Thoracic aorta (tissue), 2 donors: ENCODE data around the gene MSH4. TPM values are rescaled to one million over a fixed set of nuclear protein-coding genes. Genes with fewer than 3 reads are reported as not detected.

ENCODE experiments used
- ATAC-seq: fragments of 150-250 bp; one replicate; pipeline ENCODE4 v1.8.0; 2017; ENCODE audit warnings: low read depth; ENCODE audit not compliant: insufficient number of reproducible peaks, low FRiP score
- DNase-seq: peaks from one replicate; pipeline ENCODE4 v3.0.0-alpha.2; 2020; ENCODE audit warnings: low spot score
- H3K27ac ChIP-seq, 2 donors: fragments of 200-600 bp; sonication (generic); 1 replicate in 1 of 2; 2 replicates in 1 of 2; pipeline ENCODE4 v1.5.1; 2016; ENCODE audit warnings: mild to moderate bottlenecking in 2 of 2, moderate library complexity in 2 of 2
- H3K27me3 ChIP-seq: fragments of 200-600 bp; sonication (generic); replicated peaks from 2 replicates; pipeline ENCODE4 v1.6.0; 2016; ENCODE audit warnings: mild to moderate bottlenecking; ENCODE audit not compliant: insufficient read depth
- H3K36me3 ChIP-seq: fragments of 200-600 bp; sonication (generic); one replicate; pipeline ENCODE4 v1.5.1; 2016
- H3K4me1 ChIP-seq, 2 donors: fragments of 200-600 bp; sonication (generic); 1 replicate in 1 of 2; 2 replicates in 1 of 2; pipeline versions ENCODE4 v1.5.1 to v1.6.0; 2016; ENCODE audit warnings: low read depth in 2 of 2, mild to moderate bottlenecking in 1 of 2; ENCODE audit not compliant: control insufficient read depth in 1 of 2
- H3K4me3 ChIP-seq: fragments of 200-600 bp; sonication (generic); 2 replicates; pipeline ENCODE4 v1.5.1; 2016; ENCODE audit warnings: mild to moderate bottlenecking
- H3K9me3 ChIP-seq: fragments of 200-600 bp; sonication (generic); 2 replicates; pipeline ENCODE4 v1.5.1; 2016
- total RNA-seq, 2 donors: library from RNA; depleted of rRNA; stranded (reverse); fragments of >200 nt; gene quantifications; one replicate each; pipeline versions ENCODE4 v1.1.0 to v1.2.3, GENCODE V29; 2016
- TF ChIP-seq, protein P1 (sequence below): fragments of 200-600 bp; sonication (generic); IDR thresholded peaks from one replicate; pipeline ENCODE4 v1.5.1; 2019; ENCODE audit warnings: antibody characterized with exemption

The MSH4 gene
- total RNA-seq, 2 donors from 2014 or later = 0.27 to 0.28 TPM

DNA sequence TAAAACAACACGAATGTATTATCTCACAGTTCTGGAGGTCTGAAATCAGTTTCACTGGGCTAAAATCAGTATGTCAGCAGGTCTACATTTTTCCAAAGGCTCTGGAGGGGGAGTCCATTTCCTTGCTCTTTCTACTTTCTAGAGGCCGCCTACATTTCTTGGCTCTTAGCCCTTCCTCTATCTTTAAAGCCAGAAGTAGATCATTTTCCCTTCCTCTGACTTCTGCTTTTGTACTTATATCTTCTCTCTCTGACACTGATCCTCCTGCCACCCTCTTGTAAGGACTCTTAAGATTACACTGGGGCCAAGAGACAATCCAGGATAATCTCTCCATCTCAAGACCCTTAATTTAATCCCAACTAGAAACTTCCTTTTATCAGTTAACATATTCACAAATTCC is 41.4 kb downstream of the MSH4 start:
- no peaks in the 10 kb centered on the region for H3K36me3 ChIP-seq
- no peak for ATAC-seq
- DNase-seq = no peak
- no peak overlapping the region for H3K4me3 ChIP-seq
- H3K4me1 ChIP-seq = no peaks in the 10 kb centered on the region
- H3K9me3 ChIP-seq = no peaks in the 10 kb centered on the region
- H3K27ac ChIP-seq = no peak overlapping the region
- TF ChIP-seq, protein P1, sequence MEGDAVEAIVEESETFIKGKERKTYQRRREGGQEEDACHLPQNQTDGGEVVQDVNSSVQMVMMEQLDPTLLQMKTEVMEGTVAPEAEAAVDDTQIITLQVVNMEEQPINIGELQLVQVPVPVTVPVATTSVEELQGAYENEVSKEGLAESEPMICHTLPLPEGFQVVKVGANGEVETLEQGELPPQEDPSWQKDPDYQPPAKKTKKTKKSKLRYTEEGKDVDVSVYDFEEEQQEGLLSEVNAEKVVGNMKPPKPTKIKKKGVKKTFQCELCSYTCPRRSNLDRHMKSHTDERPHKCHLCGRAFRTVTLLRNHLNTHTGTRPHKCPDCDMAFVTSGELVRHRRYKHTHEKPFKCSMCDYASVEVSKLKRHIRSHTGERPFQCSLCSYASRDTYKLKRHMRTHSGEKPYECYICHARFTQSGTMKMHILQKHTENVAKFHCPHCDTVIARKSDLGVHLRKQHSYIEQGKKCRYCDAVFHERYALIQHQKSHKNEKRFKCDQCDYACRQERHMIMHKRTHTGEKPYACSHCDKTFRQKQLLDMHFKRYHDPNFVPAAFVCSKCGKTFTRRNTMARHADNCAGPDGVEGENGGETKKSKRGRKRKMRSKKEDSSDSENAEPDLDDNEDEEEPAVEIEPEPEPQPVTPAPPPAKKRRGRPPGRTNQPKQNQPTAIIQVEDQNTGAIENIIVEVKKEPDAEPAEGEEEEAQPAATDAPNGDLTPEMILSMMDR = no peak
- H3K27me3 ChIP-seq = no peaks in the 10 kb centered on the region

DNA sequence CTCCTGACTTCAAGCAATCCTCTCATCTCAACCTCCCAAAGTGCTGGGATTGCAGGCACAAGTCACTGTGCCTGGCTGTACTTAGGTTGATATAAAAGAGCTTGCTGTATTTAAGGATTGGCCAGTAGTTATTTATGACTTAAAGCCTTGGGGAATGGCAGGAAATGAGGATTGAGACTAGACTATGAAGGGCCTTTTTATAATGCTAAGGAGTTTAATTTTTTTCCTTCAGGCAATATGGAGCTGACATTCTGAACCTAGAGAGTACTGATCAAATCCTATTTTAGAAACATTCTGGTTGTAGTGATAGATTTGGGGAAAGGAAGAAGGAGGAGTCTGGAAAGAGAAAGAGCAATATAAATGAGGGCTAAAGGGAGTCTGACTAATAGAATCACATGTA is 44.7 kb downstream of the MSH4 start:
- Histone ChIP-seq H3K4me3 (no peak overlapping the region), H3K36me3 (no peaks in the 10 kb centered on the region), H3K4me1 (no peaks in the 10 kb centered on the region), H3K27me3 (no peaks in the 10 kb centered on the region), H3K9me3 (no peaks in the 10 kb centered on the region), H3K27ac (no peak overlapping the region)
- TF ChIP-seq, protein P1 = no peak
- DNase-seq = no peak
- ATAC-seq = no peak

DNA sequence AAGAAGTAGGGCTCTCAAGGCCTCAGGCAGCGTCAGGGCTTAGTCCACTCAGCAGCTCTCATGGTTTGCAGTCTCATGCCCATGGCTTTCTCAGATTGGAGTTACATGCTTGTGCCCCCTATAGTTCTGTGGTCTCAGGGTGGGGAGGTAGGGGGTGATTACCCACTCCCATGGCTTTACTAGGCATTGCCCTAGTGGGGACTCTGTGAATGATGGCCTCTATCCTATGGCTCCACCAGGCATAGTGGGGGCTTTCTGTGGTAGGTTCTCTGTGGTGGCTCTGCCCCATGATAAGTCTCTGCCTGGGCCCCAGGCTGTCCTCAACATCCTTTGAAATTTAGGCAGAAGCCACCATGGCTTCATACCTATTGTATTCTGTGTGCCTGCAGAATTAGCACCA is 48.9 kb downstream of the MSH4 start:
- TF ChIP-seq, protein P1 = no peak
- ATAC-seq = no peak
- Histone ChIP-seq H3K36me3 (no peaks in the 10 kb centered on the region), H3K4me3 (no peak overlapping the region), H3K27me3 (no peaks in the 10 kb centered on the region), H3K9me3 (no peaks in the 10 kb centered on the region), H3K27ac (no peak overlapping the region), H3K4me1 (no peaks in the 10 kb centered on the region)
- no peak for DNase-seq

DNA sequence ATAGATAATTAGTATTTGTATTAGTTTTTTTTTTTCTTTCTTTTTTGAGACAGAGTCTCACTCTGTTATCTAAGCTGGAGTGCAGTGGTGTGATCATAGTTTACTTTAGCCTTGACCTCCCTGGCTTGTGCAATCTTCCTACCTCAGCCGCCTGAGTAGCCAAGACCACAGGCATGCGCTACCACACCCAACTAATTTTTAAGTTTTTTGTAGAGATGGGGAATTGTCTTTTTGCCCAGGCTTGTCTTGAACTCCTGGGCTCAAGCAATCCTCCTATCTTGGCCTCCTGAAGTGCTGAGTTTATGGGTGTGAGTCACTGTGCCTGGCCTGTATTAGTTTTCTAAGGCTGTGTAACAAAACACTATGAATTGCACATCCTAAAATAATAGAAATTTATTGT is 58.3 kb downstream of the MSH4 start:
- TF ChIP-seq, protein P1 = no peak
- Histone ChIP-seq H3K27ac (no peak overlapping the region), H3K9me3 (no peaks in the 10 kb centered on the region), H3K27me3 (no peaks in the 10 kb centered on the region), H3K4me3 (no peak overlapping the region), H3K36me3 (no peaks in the 10 kb centered on the region), H3K4me1 (no peaks in the 10 kb centered on the region)
- ATAC-seq (no peak), DNase-seq (no peak)

DNA sequence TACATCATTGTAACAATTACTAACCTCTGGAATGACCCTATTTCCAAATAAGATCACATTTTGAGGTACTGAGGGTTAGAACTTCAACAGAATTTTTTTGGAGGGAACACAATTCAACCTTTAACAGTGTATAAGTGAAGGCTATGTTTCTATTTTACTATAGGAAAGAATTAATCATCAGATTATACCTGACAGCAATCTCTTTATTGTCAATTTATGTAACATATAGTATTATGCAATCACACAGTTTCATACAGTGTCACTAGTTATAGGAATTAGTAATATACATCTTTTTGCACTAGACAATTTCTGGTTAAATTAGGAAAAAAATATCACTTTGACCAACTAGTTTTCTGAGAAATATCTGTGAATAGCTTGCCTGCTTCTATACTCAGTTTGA is 59.1 kb downstream of the MSH4 start:
- Histone ChIP-seq H3K9me3 (no peaks in the 10 kb centered on the region), H3K36me3 (no peaks in the 10 kb centered on the region), H3K4me3 (no peak overlapping the region), H3K4me1 (no peaks in the 10 kb centered on the region), H3K27me3 (no peaks in the 10 kb centered on the region), H3K27ac (no peak overlapping the region)
- TF ChIP-seq, protein P1 = no peak
- no peak for ATAC-seq
- DNase-seq = no peak
